LNCAP (cell line): ENCODE data around the gene NLE1.

Experiments used
- CTCF ChIP-seq: fragments of 450-650 bp; IDR thresholded peaks from 2 replicates; pipeline ENCODE4 v1.5.1; 2017; ENCODE audit warnings: mild to moderate bottlenecking

NLE1 gene

DNA sequence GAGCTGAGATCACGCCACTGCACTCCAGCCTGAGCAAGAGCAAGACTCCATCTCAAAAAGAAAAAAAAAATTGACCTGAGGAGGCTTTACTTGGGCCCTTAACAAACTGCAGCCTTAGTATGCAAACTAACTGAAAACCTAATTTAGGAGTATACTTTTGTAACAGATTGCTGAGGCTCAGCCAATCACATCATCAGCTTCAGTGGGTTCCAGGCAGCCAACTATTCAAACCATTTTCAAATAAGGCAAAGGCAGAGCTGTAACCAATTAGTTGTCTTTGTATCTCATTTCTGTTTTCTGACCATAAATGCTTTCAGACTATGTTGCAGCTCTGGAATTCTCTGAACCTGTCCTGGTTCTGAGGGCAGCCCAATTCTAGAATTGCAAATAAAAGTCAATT lies 46.4 kb downstream of the NLE1 start:
- TF ChIP-seq CTCF, result no peak

DNA sequence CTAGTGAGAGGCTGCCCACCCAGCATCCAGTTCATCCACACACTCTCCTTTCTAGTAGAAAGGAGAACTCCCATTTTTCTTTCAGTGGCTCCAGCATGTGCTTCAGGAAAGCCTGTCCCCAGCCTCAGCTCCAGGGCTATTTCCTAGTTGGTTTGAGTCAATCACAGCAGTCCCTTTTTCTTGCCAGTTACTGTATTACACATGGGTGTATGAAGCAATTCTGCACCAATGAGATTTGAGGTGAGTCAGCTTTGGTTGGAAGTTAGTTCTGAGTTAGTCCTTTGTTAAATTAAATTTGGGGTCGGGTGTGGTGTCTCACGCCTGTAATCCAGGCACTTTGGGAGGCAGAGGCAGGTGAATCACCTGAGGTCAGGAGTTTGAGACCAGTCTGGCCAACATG lies 47.2 kb downstream of the NLE1 start:
- no peak for TF ChIP-seq CTCF

DNA sequence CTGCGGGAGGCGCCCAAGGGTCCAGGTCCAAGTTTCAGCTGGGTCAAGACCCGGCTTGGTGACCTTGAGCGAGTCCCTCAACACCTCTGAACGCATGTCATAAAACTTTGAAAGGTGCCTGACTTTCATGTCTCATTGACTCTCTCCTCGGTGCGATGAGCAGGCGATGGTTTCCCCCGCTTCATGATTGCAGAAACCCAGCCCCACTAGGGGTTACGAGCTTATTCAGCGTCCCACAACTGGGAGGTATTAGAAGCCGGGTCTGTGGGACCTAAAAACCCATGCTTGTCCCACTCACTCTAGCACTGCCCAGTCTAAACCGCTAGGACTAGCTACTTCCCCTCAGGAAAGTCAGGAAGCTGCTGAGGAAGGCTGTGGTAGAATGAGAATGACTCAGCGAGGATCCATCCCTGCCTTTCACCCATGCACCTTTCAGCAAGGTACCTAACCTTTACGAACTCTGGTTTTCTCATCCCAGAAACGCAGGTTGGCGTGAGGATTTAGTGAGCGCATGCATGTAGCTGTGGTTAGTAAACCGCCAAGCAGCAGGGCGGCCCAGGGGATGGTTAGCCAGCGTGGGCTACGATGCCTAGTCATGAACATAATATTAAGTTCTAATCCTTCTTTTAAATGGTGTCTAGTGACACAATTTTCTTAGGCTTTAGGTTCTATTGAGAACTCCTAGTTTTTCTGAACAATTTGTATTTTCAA lies 52.4 kb downstream of the NLE1 start:
- TF ChIP-seq CTCF, result peak; percentile 43; the same call in 1 of the 2 replicates

DNA sequence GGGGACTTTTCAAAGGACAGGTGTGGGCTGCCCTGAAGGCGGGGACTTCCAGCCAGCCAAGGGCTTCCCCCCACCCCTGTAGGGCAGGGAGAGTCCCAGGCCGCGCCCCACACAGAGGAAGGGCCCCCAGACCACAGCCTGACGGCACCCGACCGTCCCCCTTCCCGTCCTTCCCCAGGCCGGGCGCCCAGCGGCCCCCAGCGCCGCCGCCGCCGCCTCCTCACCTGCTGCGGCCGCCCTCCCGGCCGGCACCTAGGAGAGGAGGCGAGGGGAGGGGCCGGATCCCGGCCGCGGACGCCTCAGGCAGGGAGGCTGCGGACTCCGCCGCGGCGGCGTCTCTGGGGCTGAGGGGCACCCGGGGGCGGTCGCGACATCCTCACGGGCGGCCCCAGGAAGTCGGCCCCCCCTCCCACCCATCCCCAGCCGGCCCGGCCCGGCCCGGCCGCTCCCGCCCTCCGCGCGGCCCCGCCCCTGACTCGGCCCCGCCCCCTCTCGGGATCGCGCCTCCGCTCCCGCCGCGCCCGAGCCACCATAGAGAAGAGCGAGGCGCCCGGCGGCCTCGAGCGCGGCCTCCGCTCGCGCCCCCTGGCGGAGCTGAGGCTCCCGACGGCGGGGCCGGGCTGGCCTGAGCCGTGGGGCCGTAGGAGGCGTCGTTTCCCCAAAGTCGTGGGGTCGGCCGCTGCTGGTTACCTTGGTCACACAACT lies 53.1 kb downstream of the NLE1 start:
- peak; percentile 92 for TF ChIP-seq CTCF

- no peak; the same call in 1 of the 2 replicates for TF ChIP-seq CTCF
Measured at GRCh38 chr17:35088356-35088880, 53.7 kb downstream of the NLE1 start.

DNA sequence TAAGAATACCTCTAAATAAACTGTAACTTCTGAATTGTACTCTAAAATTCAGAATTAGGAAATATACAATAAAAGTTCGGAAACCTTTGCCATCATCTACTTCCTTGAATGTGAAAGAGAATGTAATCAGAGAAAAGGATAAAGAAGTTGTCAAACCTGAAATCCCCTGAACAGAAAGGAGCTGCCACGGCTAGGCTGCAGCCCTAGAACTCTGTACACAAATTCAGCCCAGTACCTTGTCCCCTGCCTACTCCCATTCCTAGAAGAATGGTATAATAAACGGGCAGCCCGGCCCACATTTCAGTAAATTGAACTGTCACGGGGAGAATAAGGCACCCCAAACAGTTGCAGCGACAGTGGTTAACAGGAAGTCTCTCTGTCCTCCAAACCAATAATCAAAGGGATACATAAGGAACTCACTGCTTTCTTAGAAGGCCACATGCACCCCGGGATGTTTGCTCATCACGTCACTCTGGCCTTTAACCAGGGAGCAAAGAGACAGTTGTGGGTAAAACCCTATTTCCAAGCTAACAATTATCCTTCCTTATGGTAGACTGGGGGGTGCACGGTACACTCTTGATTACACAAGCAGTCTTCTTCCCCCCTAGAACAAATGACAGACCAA lies 54.3 kb downstream of the NLE1 start:
- TF ChIP-seq CTCF, result no peak

DNA sequence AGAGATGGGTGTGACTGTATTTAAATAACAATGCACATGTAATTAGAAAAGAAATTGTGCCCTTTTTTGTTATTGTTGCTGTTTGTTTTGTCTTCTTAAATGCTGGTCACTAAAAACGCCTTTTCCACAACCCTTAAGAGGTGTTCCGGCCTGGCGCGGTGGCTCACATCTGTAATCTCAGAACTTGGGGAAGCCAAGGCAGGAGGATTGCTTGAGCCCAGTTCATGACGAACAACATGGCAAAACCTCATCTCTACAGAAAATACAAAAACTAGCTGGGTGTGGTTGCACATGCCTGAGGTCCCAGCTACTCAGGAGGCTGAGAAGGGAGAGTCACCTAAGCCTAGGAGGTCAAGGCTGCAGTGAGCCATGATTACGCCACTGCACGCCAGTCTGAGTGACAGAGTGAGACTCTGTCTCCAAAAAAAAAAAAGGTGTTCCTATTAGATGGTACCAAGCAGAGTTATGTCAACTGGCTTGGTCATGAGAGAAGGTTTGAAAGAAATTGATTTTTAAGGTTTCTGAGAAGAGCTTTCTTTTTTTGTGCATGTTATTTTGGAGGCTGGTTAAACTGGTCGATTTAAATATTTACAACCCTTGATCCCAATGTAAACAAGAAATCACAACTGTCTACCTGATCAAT lies 55.1 kb downstream of the NLE1 start:
- no peak for TF ChIP-seq CTCF
